NB4 (cell line): Measurements from ENCODE around the gene JMY.

Source experiments
- DNase-seq: peaks from one replicate; pipeline ENCODE4 v3.0.0; 2010; ENCODE audit warnings: low read depth
- H3K4me3 ChIP-seq: one replicate; pipeline ENCODE4 v1.5.1; 2011; ENCODE audit warnings: mild to moderate bottlenecking, low read depth, low read length, moderate library complexity
- CTCF ChIP-seq: IDR thresholded peaks from one replicate; pipeline ENCODE4 v1.5.1; 2012; ENCODE audit warnings: low read depth, low read length
- MYC ChIP-seq: IDR thresholded peaks from 2 replicates; pipeline ENCODE4 v1.6.1; 2011; ENCODE audit warnings: low read depth, low read length
- POLR2A ChIP-seq: IDR thresholded peaks from 2 replicates; pipeline ENCODE4 v1.6.1; 2011; ENCODE audit warnings: mild to moderate bottlenecking; ENCODE audit not compliant: insufficient read length; ENCODE audit errors: extremely low read depth
- TF ChIP-seq, protein P1 (sequence below): IDR thresholded peaks from 2 replicates; pipeline ENCODE4 v1.6.1; 2011; ENCODE audit warnings: low read depth, low read length

Gene JMY

GRCh38 chr5:79263290-79263689 lies 27.4 kb downstream of the JMY start:
- DNase-seq: no peak
- H3K4me3 ChIP-seq: no peak overlapping the region
- TF ChIP-seq POLR2A (no peak), MYC (no peak), CTCF (no peak)
- TF ChIP-seq, protein P1, sequence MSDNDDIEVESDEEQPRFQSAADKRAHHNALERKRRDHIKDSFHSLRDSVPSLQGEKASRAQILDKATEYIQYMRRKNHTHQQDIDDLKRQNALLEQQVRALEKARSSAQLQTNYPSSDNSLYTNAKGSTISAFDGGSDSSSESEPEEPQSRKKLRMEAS: no peak

- TF ChIP-seq MYC (no peak), POLR2A (no peak), CTCF (no peak)
- TF ChIP-seq, protein P1: no peak
- DNase-seq: no peak
- no peak overlapping the region for H3K4me3 ChIP-seq
Measured at GRCh38 chr5:79267180-79267579, 31.2 kb downstream of the JMY start.

DNA sequence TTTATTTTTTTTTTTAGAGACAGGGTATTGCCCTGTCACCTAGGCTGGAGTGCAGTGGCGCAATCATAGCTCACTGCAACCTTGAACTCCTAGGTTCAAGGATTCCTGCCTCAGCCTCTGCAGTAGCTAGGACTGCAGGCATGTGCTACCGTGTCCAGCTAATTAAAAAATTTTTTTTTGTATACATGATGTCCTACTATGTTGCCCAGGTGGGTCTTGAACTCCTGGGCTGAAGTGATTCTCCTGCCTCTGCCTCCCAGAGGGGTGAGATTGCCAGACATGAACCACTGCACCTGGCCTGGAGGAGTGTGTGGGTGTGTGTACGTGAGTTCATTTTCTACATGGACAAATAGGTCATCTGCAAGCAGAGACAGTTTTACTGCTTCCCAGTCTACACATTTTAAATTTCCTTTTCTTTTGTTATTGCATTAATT lies 33.8 kb downstream of the JMY start:
- no peak for DNase-seq
- no peak for TF ChIP-seq POLR2A
- TF ChIP-seq, protein P1: no peak
- no peak for TF ChIP-seq MYC
- no peak for TF ChIP-seq CTCF
- no peak overlapping the region for H3K4me3 ChIP-seq

- TF ChIP-seq, protein P1: no peak
- no peak overlapping the region for H3K4me3 ChIP-seq
- no peak for DNase-seq
Measured at GRCh38 chr5:79273341-79273740, 37.4 kb downstream of the JMY start.

DNA sequence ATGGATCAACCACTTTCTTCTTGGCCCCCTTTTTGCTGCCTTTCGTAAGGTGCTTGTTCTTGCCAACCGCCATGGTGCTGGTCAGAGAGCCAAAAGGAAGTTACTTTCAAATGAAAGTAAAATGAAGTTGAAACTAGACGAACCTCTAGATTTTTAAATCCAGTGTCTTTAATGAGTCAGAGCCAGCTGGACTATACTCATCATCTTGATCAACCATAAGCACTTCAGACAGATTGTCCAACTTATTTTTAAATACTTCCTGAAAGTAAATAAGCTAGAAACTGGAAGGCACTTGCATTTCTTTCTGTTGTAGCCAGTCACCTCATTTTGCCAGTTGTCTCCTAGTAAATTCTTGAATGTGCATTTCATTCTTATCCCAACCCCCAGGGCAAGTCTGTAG lies 48.9 kb downstream of the JMY start:
- TF ChIP-seq POLR2A (no peak), CTCF (no peak), MYC (no peak)
- TF ChIP-seq, protein P1: no peak
- no peak overlapping the region for H3K4me3 ChIP-seq
- DNase-seq: no peak

- no peak overlapping the region for H3K4me3 ChIP-seq
- no peak for DNase-seq
Measured at GRCh38 chr5:79285285-79285684, 49.4 kb downstream of the JMY start.

DNA sequence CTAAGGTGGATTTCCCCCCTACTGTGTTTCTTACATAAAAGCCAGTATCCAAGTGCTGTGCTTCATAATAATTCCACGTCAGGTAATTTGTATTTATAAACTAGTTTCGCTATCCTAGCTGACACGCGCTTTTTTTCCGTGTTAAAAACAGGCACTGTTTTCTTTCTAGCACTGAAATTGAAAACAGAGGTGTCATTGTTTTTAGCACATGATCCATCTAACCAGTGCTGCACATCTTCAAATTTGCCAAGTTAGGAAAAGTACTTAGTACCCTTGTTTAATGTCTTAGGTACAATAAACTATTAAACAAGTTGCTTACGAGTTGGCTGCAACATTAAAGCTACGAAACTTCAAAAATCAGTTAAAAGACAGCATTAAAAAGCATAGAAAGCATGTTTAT lies 49.9 kb downstream of the JMY start:
- TF ChIP-seq CTCF (no peak), POLR2A (no peak), MYC (no peak)
- TF ChIP-seq, protein P1: no peak
- no peak overlapping the region for H3K4me3 ChIP-seq

More at GRCh38 chr5:79285285-79285684, 49.4 kb downstream of the JMY start:
- TF ChIP-seq POLR2A (no peak), MYC (no peak)
- TF ChIP-seq, protein P1: no peak

More for the DNA sequence above, 49.9 kb downstream of the JMY start:
- DNase-seq: no peak
